GM12873 (cell line): Measurements from ENCODE around the gene CRY1.

Experiments used
- TF ChIP-seq, protein P1 (sequence below): IDR thresholded peaks from 2 replicates; pipeline ENCODE4 v1.5.1; 2012; ENCODE audit warnings: low read depth, mild to moderate bottlenecking, moderate library complexity, low read length, control low read depth; ENCODE audit not compliant: insufficient read depth; ENCODE audit errors: missing control alignments

Gene CRY1

DNA sequence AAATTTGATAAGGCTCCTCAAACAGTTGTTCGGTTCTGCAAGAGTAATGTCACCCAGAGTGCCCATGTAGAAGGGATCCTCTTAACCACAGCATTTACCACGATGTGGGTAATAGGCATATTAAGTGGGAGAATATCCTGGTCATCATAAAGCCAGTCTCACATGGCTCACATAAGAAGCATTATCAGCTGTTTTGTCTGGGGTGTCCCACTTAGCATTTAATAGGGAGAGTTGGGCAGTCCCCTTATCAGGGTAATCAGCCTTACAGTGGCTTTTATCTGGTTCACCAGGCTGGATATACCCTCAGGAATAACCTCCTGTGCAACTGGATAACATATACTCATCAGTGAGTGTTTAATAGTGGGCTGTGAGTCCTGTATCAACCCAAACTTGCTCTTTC, 150.6 kb downstream of the CRY1 start:
- TF ChIP-seq, protein P1, sequence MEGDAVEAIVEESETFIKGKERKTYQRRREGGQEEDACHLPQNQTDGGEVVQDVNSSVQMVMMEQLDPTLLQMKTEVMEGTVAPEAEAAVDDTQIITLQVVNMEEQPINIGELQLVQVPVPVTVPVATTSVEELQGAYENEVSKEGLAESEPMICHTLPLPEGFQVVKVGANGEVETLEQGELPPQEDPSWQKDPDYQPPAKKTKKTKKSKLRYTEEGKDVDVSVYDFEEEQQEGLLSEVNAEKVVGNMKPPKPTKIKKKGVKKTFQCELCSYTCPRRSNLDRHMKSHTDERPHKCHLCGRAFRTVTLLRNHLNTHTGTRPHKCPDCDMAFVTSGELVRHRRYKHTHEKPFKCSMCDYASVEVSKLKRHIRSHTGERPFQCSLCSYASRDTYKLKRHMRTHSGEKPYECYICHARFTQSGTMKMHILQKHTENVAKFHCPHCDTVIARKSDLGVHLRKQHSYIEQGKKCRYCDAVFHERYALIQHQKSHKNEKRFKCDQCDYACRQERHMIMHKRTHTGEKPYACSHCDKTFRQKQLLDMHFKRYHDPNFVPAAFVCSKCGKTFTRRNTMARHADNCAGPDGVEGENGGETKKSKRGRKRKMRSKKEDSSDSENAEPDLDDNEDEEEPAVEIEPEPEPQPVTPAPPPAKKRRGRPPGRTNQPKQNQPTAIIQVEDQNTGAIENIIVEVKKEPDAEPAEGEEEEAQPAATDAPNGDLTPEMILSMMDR: no peak

DNA sequence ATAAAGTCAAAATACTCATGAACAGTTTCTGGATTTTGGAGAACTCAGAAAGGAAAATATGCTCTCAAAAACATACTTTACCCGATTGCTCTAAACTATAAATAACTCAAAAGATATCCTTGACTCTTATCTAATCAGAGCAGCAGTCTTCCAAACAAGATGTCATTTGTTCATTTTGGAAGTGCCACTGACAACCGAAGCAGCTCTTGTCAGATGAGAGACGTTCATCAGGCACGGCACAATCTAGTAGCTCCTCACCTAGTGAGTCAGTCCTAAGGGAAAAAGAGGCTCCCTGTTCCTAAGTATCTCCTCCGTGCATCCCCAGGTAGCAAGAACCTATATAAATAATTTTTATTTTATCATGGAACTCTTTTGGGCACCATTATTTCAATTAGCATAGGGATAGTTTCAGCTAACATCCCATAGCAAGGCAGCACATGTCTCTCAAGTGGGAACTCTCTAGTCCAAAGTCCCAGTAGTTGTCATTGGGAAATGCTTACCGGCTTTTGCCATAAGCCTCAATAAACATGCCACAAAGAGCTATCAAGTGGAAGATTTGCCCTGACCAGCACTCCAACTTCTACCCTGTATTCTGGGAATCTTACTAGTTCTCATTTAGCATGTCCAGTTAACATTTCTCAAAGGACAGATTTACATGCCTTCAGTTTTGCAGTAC, 151.7 kb downstream of the CRY1 start:
- TF ChIP-seq, protein P1: no peak
